SK-N-DZ (cell line): ENCODE results near the gene AMOTL2. TPM values are rescaled to one million over a fixed set of nuclear protein-coding genes. Genes with fewer than 3 reads are reported as not detected.

Source experiments
- DNase-seq: peaks from one replicate; pipeline ENCODE4 v3.0.0-alpha.2; 2015; ENCODE audit warnings: low spot score
- polyA plus RNA-seq, 2 experiments: library from polyadenylated mRNA; depleted of rRNA; stranded (reverse); fragments of >200 nt; gene quantifications; 2 replicates each; pipeline ENCODE4 v1.2.3, GENCODE V29; 2014

AMOTL2 gene
- 14.6 and 23.0 TPM in 2 replicates for polyA plus RNA-seq (2014; cell fraction: cytosol; rRNA removed)
- polyA plus RNA-seq (2014; cell fraction: nucleus; rRNA removed), result 13.4 and 17.3 TPM in 2 replicates

- DNase-seq, result peak; percentile 84
These were observed at the start of gene AMOTL2 for GRCh38 chr3:134374105-134374790. Gene AMOTL2 (minus strand): TSS chr3:134374447. CDS start chr3:134371433, 3,014 bp downstream.

- DNase-seq, result peak; percentile 69
These were observed 48.9 kb upstream of the AMOTL2 start for GRCh38 chr3:134423153-134423552.

- no peak for DNase-seq
These were observed 45.7 kb upstream of the AMOTL2 start for GRCh38 chr3:134419960-134420321.

GRCh38 chr3:134419214-134419959 lies 45.1 kb upstream of the AMOTL2 start:
- DNase-seq, result no peak

- DNase-seq, result no peak
These were observed 34.8 kb upstream of the AMOTL2 start for GRCh38 chr3:134409041-134409440.

- peak; percentile 18 for DNase-seq
These were observed 33.0 kb upstream of the AMOTL2 start for GRCh38 chr3:134407239-134407625.

GRCh38 chr3:134406331-134407238 lies 32.3 kb upstream of the AMOTL2 start:
- DNase-seq, result peak; percentile 80

GRCh38 chr3:134404366-134404885 lies 30.2 kb upstream of the AMOTL2 start:
- no peak for DNase-seq

- no peak for DNase-seq
These were observed 23.5 kb upstream of the AMOTL2 start for GRCh38 chr3:134397755-134398154.

GRCh38 chr3:134395103-134395502 lies 20.9 kb upstream of the AMOTL2 start:
- DNase-seq, result no peak

GRCh38 chr3:134394380-134394779 lies 20.1 kb upstream of the AMOTL2 start:
- DNase-seq, result no peak

- no peak for DNase-seq
These were observed 18.8 kb upstream of the AMOTL2 start for GRCh38 chr3:134393074-134393473.

GRCh38 chr3:134392336-134392983 lies 18.2 kb upstream of the AMOTL2 start:
- peak; percentile 40 for DNase-seq

- no peak for DNase-seq
These were observed 15.6 kb upstream of the AMOTL2 start for GRCh38 chr3:134389865-134390264.

GRCh38 chr3:134388788-134389485 lies 14.7 kb upstream of the AMOTL2 start:
- no peak for DNase-seq

GRCh38 chr3:134388292-134388691 lies 14.0 kb upstream of the AMOTL2 start:
- DNase-seq, result no peak

GRCh38 chr3:134387293-134387692 lies 13.0 kb upstream of the AMOTL2 start:
- no peak for DNase-seq

GRCh38 chr3:134384963-134385362 lies 10.7 kb upstream of the AMOTL2 start:
- no peak for DNase-seq

GRCh38 chr3:134381831-134382442 lies 7.7 kb upstream of the AMOTL2 start:
- no peak for DNase-seq

GRCh38 chr3:134381076-134381475 lies 6.8 kb upstream of the AMOTL2 start:
- DNase-seq, result no peak
